Keratinocyte (primary cell): ENCODE data around the gene ASCL1.

ENCODE experiments used
- EZH2 ChIP-seq: IDR thresholded peaks from one replicate; pipeline ENCODE4 v1.6.1; 2012; ENCODE audit warnings: inconsistent platforms, mild to moderate bottlenecking, low read length, moderate library complexity
- TF ChIP-seq, protein P1 (sequence below), 3 experiments: IDR thresholded peaks in 1 of 3; conservative IDR thresholded peaks in 1 of 3; optimal IDR thresholded peaks in 1 of 3; 2 replicates in 2 of 3; 3 replicates in 1 of 3; pipeline versions ENCODE3 to v1.5.1; 2011; ENCODE audit warnings: low read length in 3 of 3, mild to moderate bottlenecking in 3 of 3, moderate library complexity in 2 of 3, control low read depth in 1 of 3, inconsistent platforms in 1 of 3; ENCODE audit not compliant: insufficient read depth in 2 of 3; ENCODE audit errors: extremely low read depth in 1 of 3

DNA sequence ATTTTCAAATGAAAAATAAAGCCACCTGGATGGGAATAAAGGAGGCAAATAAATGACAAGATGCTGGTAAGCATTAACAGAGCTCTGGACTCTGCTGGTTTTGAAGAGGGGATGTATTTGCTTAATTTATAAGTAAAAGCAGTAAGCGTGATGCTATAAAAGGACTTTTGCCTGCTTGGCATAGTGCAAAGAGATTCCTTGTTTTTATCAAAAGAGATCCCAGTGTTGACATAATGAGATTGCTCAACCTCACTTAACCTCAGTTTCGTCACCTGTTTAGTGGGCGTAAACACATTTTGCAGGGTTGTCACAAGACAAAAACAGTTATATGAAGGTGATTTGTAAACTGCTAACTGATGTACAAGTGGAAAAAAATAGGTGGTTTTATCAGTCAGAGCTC lies 13.8 kb downstream of the ASCL1 start:
- TF ChIP-seq EZH2 = no peak
- TF ChIP-seq, protein P1, sequence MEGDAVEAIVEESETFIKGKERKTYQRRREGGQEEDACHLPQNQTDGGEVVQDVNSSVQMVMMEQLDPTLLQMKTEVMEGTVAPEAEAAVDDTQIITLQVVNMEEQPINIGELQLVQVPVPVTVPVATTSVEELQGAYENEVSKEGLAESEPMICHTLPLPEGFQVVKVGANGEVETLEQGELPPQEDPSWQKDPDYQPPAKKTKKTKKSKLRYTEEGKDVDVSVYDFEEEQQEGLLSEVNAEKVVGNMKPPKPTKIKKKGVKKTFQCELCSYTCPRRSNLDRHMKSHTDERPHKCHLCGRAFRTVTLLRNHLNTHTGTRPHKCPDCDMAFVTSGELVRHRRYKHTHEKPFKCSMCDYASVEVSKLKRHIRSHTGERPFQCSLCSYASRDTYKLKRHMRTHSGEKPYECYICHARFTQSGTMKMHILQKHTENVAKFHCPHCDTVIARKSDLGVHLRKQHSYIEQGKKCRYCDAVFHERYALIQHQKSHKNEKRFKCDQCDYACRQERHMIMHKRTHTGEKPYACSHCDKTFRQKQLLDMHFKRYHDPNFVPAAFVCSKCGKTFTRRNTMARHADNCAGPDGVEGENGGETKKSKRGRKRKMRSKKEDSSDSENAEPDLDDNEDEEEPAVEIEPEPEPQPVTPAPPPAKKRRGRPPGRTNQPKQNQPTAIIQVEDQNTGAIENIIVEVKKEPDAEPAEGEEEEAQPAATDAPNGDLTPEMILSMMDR (optimal IDR thresholded peaks at IDR 0.05 in 1 of 3, IDR thresholded peaks at IDR 0.05 in 1 of 3, conservative IDR thresholded peaks at IDR 0.05 in 1 of 3; ENCODE audit: extremely low read depth in 1 of 3, insufficient read depth in 2 of 3, low read length in 3 of 3) = no peak
